ENCODE measurements around the gene ZNF329.

DNA sequence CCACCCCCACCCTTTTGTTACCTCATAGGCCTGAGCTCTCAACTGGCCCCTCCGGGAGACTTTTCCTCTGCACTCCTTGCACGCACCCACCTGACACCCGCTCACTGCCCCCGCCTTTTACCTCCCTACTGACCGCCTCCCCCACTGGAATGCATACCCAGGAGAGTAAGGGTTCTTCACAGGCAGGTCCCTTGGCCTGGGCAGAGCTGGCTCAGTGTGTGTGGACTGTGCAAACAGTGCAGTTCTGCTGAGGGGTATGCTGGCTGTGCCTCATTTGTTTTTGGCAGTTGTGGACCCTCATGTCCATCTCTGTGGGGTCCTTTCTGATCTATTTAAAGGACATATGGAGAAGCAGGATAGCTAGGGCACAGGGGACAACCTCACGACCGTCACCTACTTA is 57.5 kb downstream of the ZNF329 start:
- no peak for TF ChIP-seq CEBPB (IDR thresholded peaks at IDR 0.05)
- TF ChIP-seq, protein P1, sequence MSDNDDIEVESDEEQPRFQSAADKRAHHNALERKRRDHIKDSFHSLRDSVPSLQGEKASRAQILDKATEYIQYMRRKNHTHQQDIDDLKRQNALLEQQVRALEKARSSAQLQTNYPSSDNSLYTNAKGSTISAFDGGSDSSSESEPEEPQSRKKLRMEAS (IDR thresholded peaks at IDR 0.05), result no peak
- TF ChIP-seq TCF12 (IDR thresholded peaks at IDR 0.05; ENCODE audit: low read depth), result no peak
- TF ChIP-seq TEAD4 (IDR thresholded peaks at IDR 0.05), result no peak
- TF ChIP-seq FOXM1 (IDR thresholded peaks at IDR 0.05; ENCODE audit: borderline replicate concordance, low read depth), result no peak
- TF ChIP-seq, protein P2, sequence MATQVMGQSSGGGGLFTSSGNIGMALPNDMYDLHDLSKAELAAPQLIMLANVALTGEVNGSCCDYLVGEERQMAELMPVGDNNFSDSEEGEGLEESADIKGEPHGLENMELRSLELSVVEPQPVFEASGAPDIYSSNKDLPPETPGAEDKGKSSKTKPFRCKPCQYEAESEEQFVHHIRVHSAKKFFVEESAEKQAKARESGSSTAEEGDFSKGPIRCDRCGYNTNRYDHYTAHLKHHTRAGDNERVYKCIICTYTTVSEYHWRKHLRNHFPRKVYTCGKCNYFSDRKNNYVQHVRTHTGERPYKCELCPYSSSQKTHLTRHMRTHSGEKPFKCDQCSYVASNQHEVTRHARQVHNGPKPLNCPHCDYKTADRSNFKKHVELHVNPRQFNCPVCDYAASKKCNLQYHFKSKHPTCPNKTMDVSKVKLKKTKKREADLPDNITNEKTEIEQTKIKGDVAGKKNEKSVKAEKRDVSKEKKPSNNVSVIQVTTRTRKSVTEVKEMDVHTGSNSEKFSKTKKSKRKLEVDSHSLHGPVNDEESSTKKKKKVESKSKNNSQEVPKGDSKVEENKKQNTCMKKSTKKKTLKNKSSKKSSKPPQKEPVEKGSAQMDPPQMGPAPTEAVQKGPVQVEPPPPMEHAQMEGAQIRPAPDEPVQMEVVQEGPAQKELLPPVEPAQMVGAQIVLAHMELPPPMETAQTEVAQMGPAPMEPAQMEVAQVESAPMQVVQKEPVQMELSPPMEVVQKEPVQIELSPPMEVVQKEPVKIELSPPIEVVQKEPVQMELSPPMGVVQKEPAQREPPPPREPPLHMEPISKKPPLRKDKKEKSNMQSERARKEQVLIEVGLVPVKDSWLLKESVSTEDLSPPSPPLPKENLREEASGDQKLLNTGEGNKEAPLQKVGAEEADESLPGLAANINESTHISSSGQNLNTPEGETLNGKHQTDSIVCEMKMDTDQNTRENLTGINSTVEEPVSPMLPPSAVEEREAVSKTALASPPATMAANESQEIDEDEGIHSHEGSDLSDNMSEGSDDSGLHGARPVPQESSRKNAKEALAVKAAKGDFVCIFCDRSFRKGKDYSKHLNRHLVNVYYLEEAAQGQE (IDR thresholded peaks at IDR 0.05; ENCODE audit: low read depth), result no peak
- TF ChIP-seq TAF1 (IDR thresholded peaks at IDR 0.05; ENCODE audit: low read depth), result no peak

All from Ishikawa (cell line).